HG02884 (cell line): Measurements from ENCODE around the gene SMAD3.
"Not testable (repeated sequence)": the region's sequence is repeated elsewhere in the genome, so short reads cannot be mapped to it uniquely, and the experiment has no call there.

Experiments
- ATAC-seq: cut with Tn5 transposase; IDR thresholded peaks from one replicate; pipeline ENCODE4 v1.9.1; 2021; ENCODE audit warnings: mild to moderate bottlenecking, moderate library complexity; ENCODE audit not compliant: unreplicated experiment

SMAD3 gene

GRCh38 chr15:67140078-67140833 is 74.9 kb downstream of the SMAD3 start:
- peak; percentile 83 for ATAC-seq

- no peak for ATAC-seq
Measured at GRCh38 chr15:67142092-67142766, 76.8 kb downstream of the SMAD3 start.

DNA sequence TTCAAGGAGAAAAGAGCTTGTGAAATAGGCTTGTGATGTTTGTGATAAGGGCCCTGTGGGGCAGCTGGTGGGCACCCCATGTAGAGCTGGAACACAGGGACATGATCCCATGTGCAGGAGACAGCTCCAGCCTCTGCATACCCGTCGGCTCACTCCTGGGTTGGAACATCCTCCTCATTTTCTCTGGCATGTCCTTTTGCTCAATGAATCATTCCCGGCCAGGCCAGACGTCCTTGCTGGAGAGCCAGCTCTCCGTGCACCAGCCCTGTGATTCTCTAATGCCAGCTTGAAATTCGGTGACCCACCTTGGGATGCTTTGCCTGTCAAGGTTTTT is 77.3 kb downstream of the SMAD3 start:
- no peak for ATAC-seq

DNA sequence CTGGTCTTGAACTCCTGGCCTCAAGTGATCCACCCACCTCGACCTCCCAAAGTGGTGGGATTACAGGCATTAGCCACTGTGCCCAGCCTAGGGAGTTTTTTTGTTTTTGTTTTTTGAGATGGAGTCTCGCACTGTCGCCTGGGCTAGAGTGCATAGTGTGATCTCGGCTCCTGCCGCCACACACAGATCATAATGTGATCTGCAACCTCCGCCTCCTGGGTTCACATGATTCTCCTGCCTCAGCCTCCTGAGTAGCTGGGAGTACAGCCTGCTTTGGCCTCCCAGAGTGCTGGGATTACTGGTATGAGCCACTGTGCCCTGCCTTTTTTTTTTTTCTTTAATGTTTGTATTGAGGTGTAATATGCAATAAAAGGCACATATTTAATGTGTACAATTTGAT is 78.2 kb downstream of the SMAD3 start:
- ATAC-seq, result no peak

GRCh38 chr15:67144609-67145311 is 79.4 kb downstream of the SMAD3 start:
- no peak for ATAC-seq

GRCh38 chr15:67145312-67145610 is 79.9 kb downstream of the SMAD3 start:
- no peak for ATAC-seq

DNA sequence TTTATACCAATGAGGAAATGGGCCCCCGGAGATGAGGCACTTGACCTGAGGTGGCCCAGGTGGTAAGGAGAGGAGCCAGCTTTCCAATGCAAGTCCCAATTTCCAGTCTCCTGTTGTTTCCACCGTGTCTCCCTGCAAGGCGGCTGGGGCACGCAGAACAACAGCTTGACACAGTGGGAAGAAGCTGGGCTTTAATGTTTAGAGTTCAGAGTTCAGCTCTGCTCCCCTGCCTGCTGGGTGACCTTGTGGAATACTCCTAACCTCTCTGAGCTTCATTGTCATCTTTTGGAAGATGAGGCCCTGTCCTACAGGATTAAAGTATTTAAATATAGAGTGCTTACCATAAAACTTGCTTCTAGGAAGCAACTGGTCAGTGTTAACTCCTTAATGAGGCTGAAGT is 80.3 kb downstream of the SMAD3 start:
- ATAC-seq, result no peak

- no peak for ATAC-seq
Measured at GRCh38 chr15:67146234-67146633, 80.8 kb downstream of the SMAD3 start.

DNA sequence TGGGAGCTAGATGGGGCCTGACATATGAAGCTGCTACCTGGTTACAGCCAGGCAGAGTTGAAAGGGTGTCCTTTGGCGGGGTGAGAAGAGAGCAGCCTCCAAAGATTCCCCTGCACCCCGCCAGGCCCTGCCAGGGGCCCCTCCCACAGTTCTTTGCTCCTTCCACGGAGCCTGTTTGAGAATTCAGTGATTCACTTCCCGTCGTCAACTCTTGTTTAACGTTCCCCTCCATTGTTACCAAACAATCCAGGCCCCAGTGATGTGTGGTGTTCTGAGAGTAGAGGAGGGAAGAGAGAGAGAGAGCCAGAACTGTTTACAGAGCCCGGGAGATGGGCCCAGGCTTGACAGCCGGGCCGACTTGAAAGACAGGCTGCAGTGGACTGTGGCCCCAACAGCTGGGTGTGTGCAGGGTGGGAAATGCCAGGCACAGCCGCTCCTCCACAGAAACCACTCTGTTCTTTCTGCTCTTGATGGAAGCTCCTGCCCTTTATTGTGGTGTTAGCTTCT is 81.5 kb downstream of the SMAD3 start:
- no peak for ATAC-seq

DNA sequence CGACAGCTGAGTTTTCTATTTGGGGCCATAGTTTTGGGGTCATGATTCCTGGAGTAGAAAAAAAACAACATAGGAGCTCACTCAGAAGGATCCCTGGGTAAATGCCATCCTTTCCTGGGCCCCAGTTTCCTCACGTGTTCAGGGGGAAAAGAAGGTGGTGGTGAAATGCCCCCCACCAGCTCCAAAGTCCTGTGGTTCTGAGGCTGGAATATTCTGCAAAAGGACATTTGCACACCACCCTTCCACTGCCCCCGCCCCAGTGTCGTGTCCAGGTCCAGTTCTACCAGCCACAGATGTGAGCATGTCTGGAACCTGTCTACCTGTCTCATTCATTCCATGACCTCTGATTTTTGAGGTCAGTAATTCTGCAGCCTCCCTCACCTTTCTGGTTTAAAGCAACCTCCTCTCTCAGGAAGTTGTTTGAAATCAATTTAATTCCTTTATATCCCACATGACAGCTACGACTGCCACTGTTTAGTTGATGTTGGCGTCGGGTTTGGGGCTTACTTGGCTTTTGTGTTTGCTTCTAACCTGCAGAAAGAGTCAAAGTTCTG is 82.1 kb downstream of the SMAD3 start:
- ATAC-seq, result no peak

DNA sequence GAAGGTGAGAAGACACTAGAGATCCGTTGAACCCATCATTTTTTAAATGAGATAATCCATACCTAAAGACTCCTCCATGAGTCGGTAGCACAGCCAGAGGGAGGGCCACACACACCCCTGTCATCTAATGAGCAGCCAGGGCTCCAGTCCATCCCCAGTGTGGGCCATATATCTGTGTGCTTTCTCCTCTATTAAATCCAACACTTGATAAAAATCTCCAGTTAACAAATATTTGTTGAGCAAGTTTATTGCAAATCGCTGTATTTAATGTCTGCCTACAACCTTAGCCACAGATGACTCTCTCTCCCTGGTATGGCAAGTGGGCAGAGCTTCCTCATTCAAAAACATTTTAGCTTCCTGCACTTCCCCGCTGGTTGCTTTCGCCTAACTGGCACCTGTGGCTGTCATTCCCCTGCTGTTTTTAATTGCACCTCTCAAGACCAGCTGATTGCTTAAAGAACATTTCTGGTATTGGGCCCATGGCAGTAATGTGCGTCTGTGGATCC is 82.8 kb downstream of the SMAD3 start:
- ATAC-seq, result no peak

DNA sequence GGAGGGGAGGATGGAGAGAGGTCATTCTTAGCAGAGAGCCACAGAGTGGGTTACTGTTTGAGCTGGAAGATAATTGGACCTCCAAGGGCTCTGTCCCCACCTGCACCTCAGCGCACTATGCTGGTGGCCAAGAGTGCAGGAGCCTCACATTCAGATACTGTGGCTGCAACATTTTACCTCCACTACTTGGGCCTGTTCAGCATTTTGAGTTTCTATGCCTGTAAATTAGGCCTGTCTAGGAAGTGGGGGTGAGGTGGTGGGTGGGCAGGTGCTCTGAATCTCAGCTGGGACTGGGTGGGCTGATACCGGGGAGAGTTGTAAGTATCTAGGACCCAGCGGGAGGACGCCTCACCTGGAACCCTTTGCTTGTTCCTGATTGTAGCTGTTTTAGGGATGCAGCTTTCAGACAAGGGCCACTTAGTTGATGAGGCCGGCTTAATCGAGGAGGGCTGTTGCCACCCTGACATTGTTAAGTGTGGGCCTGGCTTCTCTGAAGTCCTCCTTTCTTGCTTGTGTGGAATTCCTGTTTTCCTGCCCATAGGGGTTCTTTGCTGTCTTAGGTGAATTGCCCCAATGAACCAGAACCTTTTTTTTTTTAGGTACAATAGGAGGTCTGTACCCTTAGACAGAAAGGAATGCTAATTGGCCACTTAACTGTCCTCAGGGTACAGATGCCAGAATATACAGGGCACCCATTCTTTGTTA is 83.8 kb downstream of the SMAD3 start:
- no peak for ATAC-seq

DNA sequence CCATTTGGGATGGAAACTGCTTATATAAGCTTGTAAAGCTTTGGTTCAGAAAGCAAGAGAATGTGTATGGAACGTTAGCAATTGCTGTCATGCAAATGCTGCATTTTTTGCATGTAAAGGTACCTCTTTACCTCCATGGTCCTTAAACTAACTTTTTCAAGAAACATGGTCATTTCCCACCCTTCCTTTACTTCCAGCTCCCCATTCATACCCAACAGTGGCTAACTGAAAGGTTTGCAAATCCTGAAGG is 84.3 kb downstream of the SMAD3 start:
- ATAC-seq, result no peak

DNA sequence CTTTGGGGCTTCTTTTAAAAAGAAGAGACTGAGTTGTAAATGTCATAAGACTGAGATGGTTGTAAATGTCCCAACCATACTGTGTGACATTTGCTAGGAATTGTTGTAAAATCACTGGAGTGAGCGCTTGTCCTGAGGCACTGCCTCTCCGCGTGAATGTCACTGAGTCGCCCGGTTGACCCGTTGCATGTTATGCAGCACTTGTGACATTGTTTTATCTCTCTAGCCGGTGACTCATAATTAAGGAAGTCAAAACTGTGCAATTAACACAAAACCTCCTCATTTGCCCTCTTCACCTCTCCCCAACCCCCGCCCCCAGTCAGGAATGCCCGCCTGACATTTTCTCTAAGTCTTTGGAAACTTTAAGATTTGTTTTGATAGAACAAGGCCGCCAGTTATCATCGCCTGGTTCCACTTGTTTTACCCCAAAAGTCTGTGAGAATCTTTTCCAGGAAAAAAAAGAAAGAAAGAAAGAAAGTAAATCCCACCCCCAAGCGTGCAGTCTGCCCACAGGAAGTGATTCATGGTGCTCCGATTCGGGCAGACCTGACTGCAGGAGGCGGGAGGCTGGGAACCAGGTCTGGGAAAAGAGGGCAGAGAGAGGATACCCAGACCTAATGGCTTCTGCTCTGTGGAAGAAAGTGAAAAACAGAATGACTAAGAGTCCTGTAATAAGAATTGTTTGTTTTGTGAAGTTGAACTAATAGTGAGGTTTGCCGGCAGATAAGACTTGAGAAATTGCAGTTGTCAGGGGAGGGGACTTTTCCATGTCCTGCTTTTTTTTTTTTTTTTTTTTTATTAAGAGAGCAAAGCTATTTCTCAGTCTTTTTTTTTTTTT is 84.8 kb downstream of the SMAD3 start:
- ATAC-seq, result no peak

DNA sequence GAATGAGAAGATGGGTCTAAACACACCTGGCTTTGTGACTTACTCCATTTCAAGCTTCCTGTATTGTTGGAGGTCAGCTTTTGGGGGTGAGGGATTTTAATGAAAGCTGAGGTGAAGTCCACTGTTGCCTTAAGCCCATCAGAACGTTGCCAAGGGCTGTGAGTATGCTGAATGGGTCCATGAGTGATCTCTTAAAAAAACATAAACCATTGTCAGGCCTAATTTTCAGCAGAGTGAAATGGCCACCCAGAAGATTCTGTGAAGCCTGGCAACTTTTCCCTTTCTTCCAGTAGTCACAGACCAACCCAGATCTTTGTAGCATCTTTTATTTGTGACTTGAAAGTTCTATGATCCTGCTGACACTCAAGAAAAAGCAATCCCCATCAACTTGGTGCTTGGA is 87.0 kb downstream of the SMAD3 start:
- no peak for ATAC-seq

GRCh38 chr15:67153044-67153443 is 87.6 kb downstream of the SMAD3 start:
- not testable (repeated sequence) for ATAC-seq

GRCh38 chr15:67154249-67154648 is 88.8 kb downstream of the SMAD3 start:
- ATAC-seq, result no peak

- no peak for ATAC-seq
Measured at GRCh38 chr15:67156426-67156825, 91.0 kb downstream of the SMAD3 start.

- no peak for ATAC-seq
Measured at GRCh38 chr15:67156834-67157233, 91.4 kb downstream of the SMAD3 start.

DNA sequence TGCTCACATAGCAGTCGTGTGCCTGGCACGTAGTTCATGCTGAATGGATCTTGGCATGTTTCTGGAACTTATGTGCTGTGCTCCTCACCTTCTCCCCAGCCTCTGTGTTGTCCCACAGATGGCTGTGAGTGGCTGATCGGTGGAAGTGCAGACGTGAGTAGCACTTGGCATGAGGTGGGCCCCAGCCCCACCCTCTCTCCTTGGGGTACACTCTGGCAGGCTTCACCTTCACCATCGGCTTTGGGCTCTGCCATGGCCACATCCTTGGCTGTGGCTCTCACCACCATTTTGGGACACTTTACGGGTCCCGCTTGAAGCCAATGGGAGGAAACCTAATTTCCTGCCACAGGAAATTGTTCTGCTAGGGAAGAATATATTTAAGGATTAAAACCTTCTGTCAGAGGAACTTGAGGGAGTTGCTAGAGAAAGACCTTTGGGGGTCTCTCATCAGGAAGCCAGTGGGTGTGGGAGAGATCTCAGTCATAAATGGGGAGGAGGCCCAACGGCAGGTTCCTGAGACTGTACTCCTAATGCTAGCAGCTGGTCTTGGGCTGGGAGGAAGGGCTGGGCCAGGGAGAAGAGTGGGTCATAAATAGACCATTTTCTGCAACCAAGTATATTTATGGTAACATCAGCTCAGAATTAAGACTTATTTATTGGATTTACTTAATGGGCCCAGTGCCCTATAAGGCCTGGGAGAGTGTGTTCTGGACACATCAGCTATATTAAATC is 92.3 kb downstream of the SMAD3 start:
- no peak for ATAC-seq
